SH-SY5Y (cell line): ENCODE results near the gene HSD11B1.

Experiments used
- GATA2 ChIP-seq: IDR thresholded peaks from 2 replicates; pipeline ENCODE4 v1.6.1; 2011; ENCODE audit warnings: mild to moderate bottlenecking, low read depth, low read length
- GATA3 ChIP-seq: IDR thresholded peaks from 2 replicates; pipeline ENCODE4 v1.6.1; 2011; ENCODE audit warnings: low read depth, mild to moderate bottlenecking, low read length, moderate library complexity

DNA sequence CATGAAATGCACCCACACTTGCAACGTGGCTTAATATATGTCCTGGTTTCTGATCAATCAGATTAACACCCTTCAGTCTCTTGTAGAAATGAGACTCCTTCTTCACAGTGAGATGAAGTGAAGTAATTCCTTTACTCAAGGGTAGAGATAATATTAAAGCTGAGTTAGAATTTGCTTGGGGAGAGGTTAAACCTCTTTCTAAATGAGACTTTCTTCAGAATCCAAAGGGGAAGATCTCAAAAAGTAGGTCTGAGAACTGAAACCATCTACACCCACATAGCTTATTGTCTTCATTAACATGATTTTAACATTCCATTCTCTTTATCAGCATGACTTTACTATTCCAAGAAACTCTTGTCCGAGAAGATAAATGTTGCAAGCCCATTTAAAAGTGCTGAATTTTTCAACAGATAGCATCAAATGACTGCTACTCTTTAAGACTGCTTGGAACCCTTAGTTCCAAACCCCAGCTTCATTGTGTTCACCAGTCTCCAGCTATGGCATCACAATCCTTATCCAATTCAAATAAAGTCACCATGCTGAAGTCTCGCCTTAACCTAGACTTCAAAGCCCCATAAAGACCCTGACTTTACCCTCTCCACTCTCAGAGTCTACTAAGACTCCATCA is 32.0 kb downstream of the HSD11B1 start:
- TF ChIP-seq GATA2 (no peak), GATA3 (no peak)
